Choroid plexus epithelial cell (primary cell): ENCODE results near the gene KCNQ2.

Source experiments
- DNase-seq: peaks from one replicate; pipeline ENCODE4 v3.0.0-alpha.2; 2010; ENCODE audit warnings: low read depth
- H3K4me3 ChIP-seq: 2 replicates; pipeline ENCODE4 v1.5.1; 2011; ENCODE audit warnings: low read depth, mild to moderate bottlenecking, control low read depth, low read length, moderate library complexity
- CTCF ChIP-seq: conservative IDR thresholded peaks from 2 replicates; pipeline ENCODE4 v1.5.1; 2011; ENCODE audit warnings: low read depth, mild to moderate bottlenecking, control low read depth, inconsistent platforms, low read length, moderate library complexity

The KCNQ2 gene

DNA sequence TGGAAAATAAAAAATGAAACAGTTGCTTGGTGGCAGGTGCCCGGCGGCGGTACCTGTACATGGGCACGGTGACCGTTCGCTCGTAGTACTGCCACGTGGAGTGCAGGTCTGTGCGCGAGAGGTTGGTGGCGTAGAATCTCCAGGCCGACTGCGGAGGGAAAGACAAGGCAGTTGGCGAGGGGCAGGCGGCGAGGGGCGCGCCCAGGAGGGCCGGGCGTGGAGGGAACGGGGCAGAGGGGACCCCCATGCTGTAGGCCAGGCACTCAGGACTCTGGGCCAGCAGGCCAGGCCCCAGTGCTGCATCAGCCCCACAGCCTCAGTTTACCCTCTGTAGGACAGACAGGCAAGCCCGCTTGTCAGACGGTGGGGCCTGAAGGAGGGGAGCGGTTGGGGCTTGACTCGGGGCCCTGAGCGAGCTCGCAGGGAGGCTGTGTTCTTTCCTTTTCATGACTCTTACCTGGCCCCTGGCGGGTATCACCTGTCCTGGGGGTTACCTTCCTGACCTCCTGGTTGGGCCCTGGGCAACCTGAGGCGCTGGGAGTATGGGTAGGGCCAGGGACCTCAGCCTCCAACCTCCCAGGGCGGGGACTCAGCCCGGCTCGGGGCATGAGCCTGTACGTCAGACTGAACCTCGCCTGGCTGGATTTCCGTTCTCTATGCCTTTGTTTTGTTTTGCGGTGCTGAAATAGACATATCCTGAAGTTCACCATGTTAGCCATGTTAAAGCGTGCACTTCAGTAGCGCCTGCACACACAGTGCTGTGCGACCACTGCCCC is 38.5 kb downstream of the KCNQ2 start:
- no peak overlapping the region for H3K4me3 ChIP-seq
- no peak for DNase-seq
- TF ChIP-seq CTCF = no peak

GRCh38 chr20:63433351-63433750 is 39.1 kb downstream of the KCNQ2 start:
- no peak overlapping the region for H3K4me3 ChIP-seq
- no peak for TF ChIP-seq CTCF
- no peak for DNase-seq

- H3K4me3 ChIP-seq = no peak overlapping the region
- TF ChIP-seq CTCF = no peak
- DNase-seq = no peak
Observed at GRCh38 chr20:63432577-63433325, 39.7 kb downstream of the KCNQ2 start.

DNA sequence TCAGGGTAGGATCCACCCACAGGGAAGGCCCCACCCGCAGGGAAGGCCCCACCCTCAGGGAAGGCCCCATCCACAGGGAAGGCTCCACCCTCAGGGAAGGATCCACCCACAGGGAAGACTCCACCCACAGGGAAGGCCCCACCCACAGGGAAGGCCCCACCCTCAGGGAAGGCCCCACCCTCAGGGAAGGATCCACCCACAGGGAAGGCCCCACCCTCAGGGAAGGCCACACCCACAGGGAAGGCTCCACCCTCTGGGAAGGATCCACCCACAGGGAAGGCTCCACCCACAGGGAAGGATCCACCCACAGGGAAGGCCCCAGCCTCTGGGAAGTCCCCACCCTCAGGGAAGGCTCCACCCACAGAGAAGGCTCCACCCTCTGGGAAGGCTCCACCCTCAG is 40.5 kb downstream of the KCNQ2 start:
- DNase-seq = no peak
- no peak overlapping the region for H3K4me3 ChIP-seq
- TF ChIP-seq CTCF = no peak

DNA sequence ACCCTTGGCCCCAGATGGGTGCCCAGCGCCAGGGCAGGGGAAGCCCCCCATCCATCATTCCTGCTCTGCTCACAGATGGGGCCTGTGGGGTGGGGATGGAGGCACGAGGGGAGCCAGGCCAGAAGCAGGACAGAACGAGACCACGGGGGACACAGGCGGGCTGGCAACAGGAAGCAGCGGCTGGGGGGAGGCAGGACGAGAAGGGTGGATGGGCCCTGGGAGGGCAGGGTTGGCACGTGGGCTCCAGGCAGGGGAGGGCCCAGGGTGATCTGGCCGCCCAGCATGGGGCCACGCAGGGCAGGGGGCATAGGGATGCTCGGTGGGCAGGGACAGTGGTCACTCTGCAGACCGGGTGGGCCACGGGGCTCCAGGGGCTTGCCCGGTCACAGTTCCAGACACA is 41.6 kb downstream of the KCNQ2 start:
- no peak for DNase-seq
- H3K4me3 ChIP-seq = no peak overlapping the region
- no peak for TF ChIP-seq CTCF

DNA sequence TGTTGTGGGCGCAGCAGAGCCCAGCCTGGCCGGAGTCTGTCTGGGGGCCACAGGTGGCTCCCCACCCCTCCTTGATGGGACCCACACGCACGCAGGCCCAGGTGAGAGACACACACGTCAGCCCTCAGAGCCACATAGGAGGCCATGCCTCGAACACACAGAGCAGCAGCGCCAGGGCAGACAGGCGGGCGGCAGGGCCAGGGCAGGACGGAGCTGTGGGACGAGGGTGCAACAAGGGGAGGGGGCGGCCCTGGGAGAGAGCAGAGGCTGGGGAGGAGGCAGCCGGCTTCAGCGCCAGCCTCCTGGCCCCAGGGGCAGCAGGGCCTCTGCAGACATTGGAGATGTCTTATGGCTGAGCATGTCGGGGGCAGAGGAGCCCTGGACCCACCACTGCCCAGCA is 42.5 kb downstream of the KCNQ2 start:
- no peak for DNase-seq
- no peak overlapping the region for H3K4me3 ChIP-seq
- TF ChIP-seq CTCF = no peak
